Duodenal mucosa (tissue), 2 donors: Measurements from ENCODE around the gene FAM13C.

Experiments used
- H3K27ac ChIP-seq: one replicate; pipeline ENCODE4 v1.7.0; 2013; ENCODE audit warnings: low read depth, low read length
- H3K27me3 ChIP-seq, 2 donors: one replicate each; pipeline ENCODE4 v1.7.0; 2013; ENCODE audit warnings: low read length in 2 of 2, control low read depth in 1 of 2; ENCODE audit not compliant: insufficient read depth in 2 of 2, control insufficient read depth in 1 of 2
- H3K36me3 ChIP-seq, 2 donors: one replicate each; pipeline ENCODE4 v1.7.0; 2013; ENCODE audit warnings: low read length in 2 of 2, control low read depth in 1 of 2; ENCODE audit not compliant: insufficient read depth in 2 of 2, control insufficient read depth in 1 of 2
- H3K4me1 ChIP-seq, 2 donors: one replicate each; pipeline ENCODE4 v1.7.0; 2013; ENCODE audit warnings: low read length in 2 of 2, control low read depth in 1 of 2; ENCODE audit not compliant: insufficient read depth in 2 of 2, control insufficient read depth in 1 of 2
- H3K4me3 ChIP-seq, 2 donors: one replicate each; pipeline ENCODE4 v1.7.0; 2013; ENCODE audit warnings: low read length in 2 of 2, low read depth in 1 of 2
- H3K9ac ChIP-seq, 2 donors: one replicate each; pipeline ENCODE4 v1.7.0; 2013; ENCODE audit warnings: low read length in 2 of 2, low read depth in 1 of 2
- H3K9me3 ChIP-seq, 2 donors: one replicate each; pipeline ENCODE4 v1.7.0; 2013; ENCODE audit warnings: low read length in 2 of 2, control low read depth in 1 of 2; ENCODE audit not compliant: control insufficient read depth in 1 of 2

Gene FAM13C

GRCh38 chr10:59271160-59271559 lies 91.2 kb downstream of the FAM13C start:
- no peak overlapping the region for H3K4me3 ChIP-seq
- H3K9ac ChIP-seq: no peak overlapping the region
- no peaks in the 10 kb centered on the region for H3K9me3 ChIP-seq
- no peaks in the 10 kb centered on the region for H3K27me3 ChIP-seq
- no peaks in the 10 kb centered on the region for H3K4me1 ChIP-seq
- H3K36me3 ChIP-seq: no peaks in the 10 kb centered on the region
- H3K27ac ChIP-seq: no peak overlapping the region

- no peak overlapping the region for H3K27ac ChIP-seq
- H3K36me3 ChIP-seq: no peaks in the 10 kb centered on the region
- no peaks in the 10 kb centered on the region for H3K4me1 ChIP-seq
- H3K27me3 ChIP-seq: no peaks in the 10 kb centered on the region
- no peak overlapping the region for H3K9ac ChIP-seq
- H3K9me3 ChIP-seq: no peaks in the 10 kb centered on the region
- H3K4me3 ChIP-seq: no peak overlapping the region
Measured at GRCh38 chr10:59270492-59270891, 91.9 kb downstream of the FAM13C start.

- H3K27me3 ChIP-seq: no peaks in the 10 kb centered on the region
- no peaks in the 10 kb centered on the region for H3K4me1 ChIP-seq
- H3K9me3 ChIP-seq: no peaks in the 10 kb centered on the region
- no peak overlapping the region for H3K4me3 ChIP-seq
- no peak overlapping the region for H3K9ac ChIP-seq
- no peaks in the 10 kb centered on the region for H3K36me3 ChIP-seq
- no peak overlapping the region for H3K27ac ChIP-seq
Measured at GRCh38 chr10:59269651-59270050, 92.7 kb downstream of the FAM13C start.

GRCh38 chr10:59268460-59268859 lies 93.9 kb downstream of the FAM13C start:
- Histone ChIP-seq H3K27ac (no peak overlapping the region), H3K36me3 (no peaks in the 10 kb centered on the region), H3K27me3 (no peaks in the 10 kb centered on the region), H3K9ac (no peak overlapping the region), H3K9me3 (no peaks in the 10 kb centered on the region), H3K4me1 (no peaks in the 10 kb centered on the region), H3K4me3 (no peak overlapping the region)

DNA sequence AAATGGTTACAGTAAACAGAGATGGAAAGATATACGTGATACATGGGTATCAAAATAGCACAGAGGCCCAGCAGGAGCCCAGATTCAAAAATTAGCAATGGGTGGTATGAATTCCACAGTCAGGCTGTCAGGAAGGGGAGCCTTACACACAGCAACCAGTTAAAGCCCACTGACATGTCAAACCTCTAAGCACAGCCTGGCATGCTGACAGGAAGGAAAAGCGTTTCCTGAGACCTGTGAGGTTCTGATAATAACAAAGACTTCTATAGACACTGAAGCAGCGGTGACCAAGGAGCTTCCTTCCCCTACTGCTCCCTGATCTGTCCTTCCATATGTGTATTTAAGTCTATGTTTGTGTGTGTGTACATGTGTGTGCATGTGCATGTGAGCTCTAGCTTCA lies 96.0 kb downstream of the FAM13C start:
- Histone ChIP-seq H3K27me3 (no peaks in the 10 kb centered on the region), H3K27ac (no peak overlapping the region), H3K9ac (no peak overlapping the region), H3K9me3 (no peaks in the 10 kb centered on the region), H3K4me3 (no peak overlapping the region), H3K4me1 (no peaks in the 10 kb centered on the region), H3K36me3 (no peaks in the 10 kb centered on the region)

DNA sequence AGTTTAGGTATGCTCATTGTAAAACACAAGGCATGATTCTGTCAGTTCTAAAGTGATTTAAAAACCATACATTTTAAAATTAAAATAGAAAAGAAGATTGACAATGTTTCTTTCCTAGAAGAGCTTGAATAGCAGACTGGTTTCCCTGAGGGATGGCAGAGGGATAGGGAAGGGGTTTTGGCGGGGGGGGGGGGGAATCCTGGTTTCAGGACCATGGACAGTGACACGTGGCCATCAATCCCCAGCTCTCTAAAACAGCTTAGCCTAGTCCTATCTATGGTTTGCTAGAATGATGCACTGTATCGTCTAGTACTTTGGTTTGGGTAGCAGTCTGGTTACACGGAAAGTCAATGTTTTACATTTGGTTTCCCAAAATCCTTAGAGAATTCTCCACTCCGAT lies 97.2 kb downstream of the FAM13C start:
- Histone ChIP-seq H3K36me3 (no peaks in the 10 kb centered on the region), H3K9me3 (no peaks in the 10 kb centered on the region), H3K9ac (no peak overlapping the region), H3K27me3 (no peaks in the 10 kb centered on the region), H3K4me1 (no peaks in the 10 kb centered on the region), H3K27ac (no peak overlapping the region), H3K4me3 (no peak overlapping the region)

- H3K4me1 ChIP-seq: no peaks in the 10 kb centered on the region
- no peaks in the 10 kb centered on the region for H3K27me3 ChIP-seq
Measured at GRCh38 chr10:59258890-59259289, 103.5 kb downstream of the FAM13C start.

DNA sequence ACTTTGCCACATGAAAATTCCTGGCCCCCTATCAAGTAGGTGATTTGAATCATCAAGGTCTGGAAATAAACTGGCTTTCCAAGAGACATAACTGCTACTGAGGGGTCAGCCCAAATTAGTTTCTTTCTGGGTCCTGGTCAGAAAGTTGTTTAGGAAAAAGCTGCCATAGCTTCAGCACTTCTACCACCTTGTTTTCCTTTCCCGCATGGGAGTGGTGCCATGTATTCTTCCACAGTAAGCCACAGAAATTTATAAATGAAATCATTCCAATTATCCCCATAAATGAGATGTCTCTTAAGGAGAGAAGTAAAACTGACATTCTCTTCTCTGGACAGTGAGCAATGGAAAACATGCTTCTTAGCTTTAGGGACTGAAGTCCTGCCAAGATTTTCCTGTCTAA lies 105.1 kb downstream of the FAM13C start:
- Histone ChIP-seq H3K27me3 (no peaks in the 10 kb centered on the region), H3K4me3 (no peak overlapping the region), H3K27ac (no peak overlapping the region), H3K4me1 (no peaks in the 10 kb centered on the region), H3K36me3 (peaks cover 4 to 10% of the 10 kb centered on the region in 2 donors), H3K9ac (no peak overlapping the region), H3K9me3 (no peaks in the 10 kb centered on the region)

More at GRCh38 chr10:59258890-59259289, 103.5 kb downstream of the FAM13C start:
- Histone ChIP-seq H3K36me3 (peaks cover 3 to 4% of the 10 kb centered on the region in 2 donors), H3K27ac (no peak overlapping the region), H3K4me3 (no peak overlapping the region), H3K9me3 (no peaks in the 10 kb centered on the region), H3K9ac (no peak overlapping the region)

- no peaks in the 10 kb centered on the region for H3K27me3 ChIP-seq
- no peaks in the 10 kb centered on the region for H3K4me1 ChIP-seq
- H3K36me3 ChIP-seq: peaks cover 4 to 11% of the 10 kb centered on the region in 2 donors
- H3K27ac ChIP-seq: no peak overlapping the region
- no peak overlapping the region for H3K4me3 ChIP-seq
- no peak overlapping the region for H3K9ac ChIP-seq
- H3K9me3 ChIP-seq: no peaks in the 10 kb centered on the region
Measured at GRCh38 chr10:59255463-59255862, 106.9 kb downstream of the FAM13C start.

- no peak overlapping the region for H3K4me3 ChIP-seq
- no peak overlapping the region for H3K27ac ChIP-seq
- peaks cover 4 to 13% of the 10 kb centered on the region in 2 donors for H3K36me3 ChIP-seq
- no peaks in the 10 kb centered on the region for H3K9me3 ChIP-seq
- no peak overlapping the region for H3K9ac ChIP-seq
- no peaks in the 10 kb centered on the region for H3K4me1 ChIP-seq
- no peaks in the 10 kb centered on the region for H3K27me3 ChIP-seq
Measured at GRCh38 chr10:59252491-59252890, 109.9 kb downstream of the FAM13C start.

- Histone ChIP-seq H3K4me3 (no peak overlapping the region), H3K27ac (no peak overlapping the region), H3K36me3 (peaks cover 8 to 16% of the 10 kb centered on the region in 2 donors), H3K4me1 (no peaks in the 10 kb centered on the region), H3K9me3 (no peaks in the 10 kb centered on the region), H3K27me3 (no peaks in the 10 kb centered on the region), H3K9ac (no peak overlapping the region)
Measured at GRCh38 chr10:59245686-59246085, 116.7 kb downstream of the FAM13C start.
